Measurements from ENCODE around the gene CDAN1.

GRCh38 chr15:42720071-42720470 lies 16.9 kb downstream of the CDAN1 start:
- TF ChIP-seq POLR2A (IDR thresholded peaks at IDR 0.05; ENCODE audit: low read depth, low read length) (no peak), POLR2AphosphoS5 (IDR thresholded peaks at IDR 0.05; ENCODE audit: low read depth, low read length) (no peak)
